DOHH2 (cell line): Measurements from ENCODE around the gene TPO.

ENCODE experiments used
- H3F3A ChIP-seq: fragments of 200-600 bp; sonication (generic), shearing (Covaris generic); 2 replicates; pipeline ENCODE4 v1.6.0; 2016; ENCODE audit warnings: antibody characterized with exemption, mild to moderate bottlenecking; ENCODE audit not compliant: control insufficient read depth, insufficient read depth
- H3K27ac ChIP-seq: fragments of 200-600 bp; sonication (generic); 2 replicates; pipeline ENCODE4 v1.5.1; 2014; ENCODE audit warnings: low read depth, mild to moderate bottlenecking, low read length, moderate library complexity
- H3K27me3 ChIP-seq: fragments of 200-600 bp; sonication (generic); 2 replicates; pipeline ENCODE4 v1.6.1; 2014; ENCODE audit warnings: mild to moderate bottlenecking, low read length, mixed read lengths; ENCODE audit not compliant: control insufficient read depth
- H3K36me3 ChIP-seq: fragments of 200-600 bp; sonication (generic); 2 replicates; pipeline ENCODE4 v1.6.1; 2014; ENCODE audit warnings: mild to moderate bottlenecking, low read length, moderate library complexity, mixed read lengths; ENCODE audit not compliant: control insufficient read depth
- H3K4me1 ChIP-seq: fragments of 200-600 bp; sonication (generic); 2 replicates; pipeline ENCODE4 v1.6.1; 2014; ENCODE audit warnings: mild to moderate bottlenecking, low read length, mixed read lengths; ENCODE audit not compliant: control insufficient read depth
- H3K4me2 ChIP-seq: fragments of 200-600 bp; sonication (generic); 2 replicates; pipeline ENCODE4 v1.6.0; 2014; ENCODE audit warnings: mild to moderate bottlenecking, low read length, moderate library complexity
- H3K4me3 ChIP-seq: fragments of 200-600 bp; sonication (generic); 2 replicates; pipeline ENCODE4 v1.5.1; 2014; ENCODE audit warnings: mild to moderate bottlenecking, low read length, mixed read lengths
- H3K79me2 ChIP-seq: fragments of 200-600 bp; sonication (generic); 2 replicates; pipeline ENCODE4 v1.6.1; 2014; ENCODE audit warnings: mild to moderate bottlenecking, low read length, mixed read lengths; ENCODE audit not compliant: control insufficient read depth
- H3K9me2 ChIP-seq: fragments of 200-600 bp; sonication (generic); replicated peaks from 2 replicates; pipeline ENCODE4 v1.6.1; 2014; ENCODE audit warnings: mild to moderate bottlenecking, low read length, mixed read lengths; ENCODE audit not compliant: control insufficient read depth
- H3K9me3 ChIP-seq: fragments of 200-600 bp; sonication (generic); 2 replicates; pipeline ENCODE4 v1.6.1; 2014; ENCODE audit warnings: antibody characterized with exemption, low read length, mixed read lengths; ENCODE audit not compliant: control insufficient read depth, insufficient read depth
- H4K20me1 ChIP-seq: fragments of 200-600 bp; sonication (generic); 2 replicates; pipeline ENCODE4 v1.6.0; 2014; ENCODE audit warnings: low read depth, mild to moderate bottlenecking, antibody characterized with exemption, low read length, moderate library complexity; ENCODE audit not compliant: control insufficient read depth, insufficient read depth
- EZH2phosphoT487 ChIP-seq: fragments of 200-600 bp; sonication (generic); IDR thresholded peaks from 2 replicates; pipeline ENCODE4 v1.6.1; 2017; ENCODE audit warnings: borderline replicate concordance, mild to moderate bottlenecking, antibody characterized with exemption, low read length, moderate library complexity, mixed read lengths
- TF ChIP-seq, protein P1 (sequence below): fragments of 200-600 bp; sonication (generic); IDR thresholded peaks from one replicate; pipeline ENCODE4 v1.5.1; 2014; ENCODE audit warnings: antibody characterized with exemption, mild to moderate bottlenecking, low read depth, low read length; ENCODE audit not compliant: poor library complexity, severe bottlenecking

Gene TPO

DNA sequence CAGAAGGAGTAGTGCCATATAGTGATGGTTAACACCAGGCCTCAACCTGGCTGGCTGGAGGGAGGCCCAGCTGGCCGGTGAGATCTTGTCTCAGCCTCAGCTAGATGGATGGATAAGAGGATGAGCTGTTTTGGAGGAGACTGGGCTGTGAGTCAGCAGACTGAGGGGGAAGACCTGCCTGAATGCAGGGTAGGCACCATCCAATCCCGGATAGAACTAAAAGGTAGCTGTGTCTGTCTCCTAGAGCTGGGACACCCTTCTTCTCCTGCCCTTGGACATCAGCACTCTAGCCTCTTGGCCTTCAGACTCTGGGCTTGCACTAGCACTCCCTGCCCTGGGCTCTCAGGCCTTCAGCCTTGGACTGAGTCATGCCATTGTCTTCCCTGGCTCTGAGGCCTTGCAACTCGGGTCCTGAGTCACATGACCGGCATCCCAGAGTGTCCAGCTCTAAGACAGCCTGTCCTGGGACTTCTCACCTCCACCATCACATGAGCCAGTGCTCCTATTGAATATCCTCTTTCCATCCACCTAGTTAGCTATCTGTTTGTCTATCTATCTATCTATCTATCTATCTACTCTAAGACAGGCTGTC lies 131.3 kb downstream of the TPO start:
- Histone ChIP-seq H3K4me3 (no peak overlapping the region), H3K79me2 (no peaks in the 10 kb centered on the region), H3K9me2 (no peaks in the 10 kb centered on the region), H3K4me1 (no peaks in the 10 kb centered on the region), H3K36me3 (no peaks in the 10 kb centered on the region), H3K27me3 (no peaks in the 10 kb centered on the region), H3K27ac (no peak overlapping the region), H3F3A (no peaks in the 10 kb centered on the region), H4K20me1 (no peaks in the 10 kb centered on the region), H3K4me2 (no peak overlapping the region), H3K9me3 (no peaks in the 10 kb centered on the region)
- TF ChIP-seq, protein P1, sequence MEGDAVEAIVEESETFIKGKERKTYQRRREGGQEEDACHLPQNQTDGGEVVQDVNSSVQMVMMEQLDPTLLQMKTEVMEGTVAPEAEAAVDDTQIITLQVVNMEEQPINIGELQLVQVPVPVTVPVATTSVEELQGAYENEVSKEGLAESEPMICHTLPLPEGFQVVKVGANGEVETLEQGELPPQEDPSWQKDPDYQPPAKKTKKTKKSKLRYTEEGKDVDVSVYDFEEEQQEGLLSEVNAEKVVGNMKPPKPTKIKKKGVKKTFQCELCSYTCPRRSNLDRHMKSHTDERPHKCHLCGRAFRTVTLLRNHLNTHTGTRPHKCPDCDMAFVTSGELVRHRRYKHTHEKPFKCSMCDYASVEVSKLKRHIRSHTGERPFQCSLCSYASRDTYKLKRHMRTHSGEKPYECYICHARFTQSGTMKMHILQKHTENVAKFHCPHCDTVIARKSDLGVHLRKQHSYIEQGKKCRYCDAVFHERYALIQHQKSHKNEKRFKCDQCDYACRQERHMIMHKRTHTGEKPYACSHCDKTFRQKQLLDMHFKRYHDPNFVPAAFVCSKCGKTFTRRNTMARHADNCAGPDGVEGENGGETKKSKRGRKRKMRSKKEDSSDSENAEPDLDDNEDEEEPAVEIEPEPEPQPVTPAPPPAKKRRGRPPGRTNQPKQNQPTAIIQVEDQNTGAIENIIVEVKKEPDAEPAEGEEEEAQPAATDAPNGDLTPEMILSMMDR = no peak
- TF ChIP-seq EZH2phosphoT487 = no peak

DNA sequence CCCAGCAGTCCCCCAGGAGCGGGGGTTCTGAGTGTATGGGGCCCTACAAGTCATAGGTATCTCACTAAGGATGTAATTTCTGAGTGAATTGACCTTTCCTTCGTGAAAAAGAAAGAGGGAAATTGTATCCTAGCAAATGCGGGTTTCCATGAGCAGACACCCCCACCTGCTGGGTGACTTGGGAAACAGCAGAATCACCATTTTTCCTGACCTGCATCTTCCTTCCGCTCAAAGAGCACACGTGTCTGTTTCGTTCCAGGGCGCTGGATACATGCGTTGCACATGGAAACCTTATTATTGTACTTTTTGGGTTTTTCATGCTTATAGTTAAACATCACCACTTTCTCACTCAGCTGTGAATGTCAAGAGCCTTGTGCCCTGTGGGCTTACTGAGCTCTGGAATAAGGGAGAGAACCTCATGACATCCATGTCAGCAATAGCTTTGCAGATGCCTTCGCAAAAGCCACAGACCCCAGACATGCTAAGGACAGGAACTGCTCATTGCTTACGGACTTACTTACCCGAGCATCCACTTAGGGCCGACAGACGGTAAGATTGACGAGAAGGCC lies 132.8 kb downstream of the TPO start:
- Histone ChIP-seq H3K36me3 (no peaks in the 10 kb centered on the region), H4K20me1 (no peaks in the 10 kb centered on the region), H3K9me2 (no peaks in the 10 kb centered on the region), H3K4me3 (no peak overlapping the region), H3K27ac (no peak overlapping the region), H3K9me3 (no peaks in the 10 kb centered on the region), H3F3A (no peaks in the 10 kb centered on the region), H3K4me1 (no peaks in the 10 kb centered on the region), H3K79me2 (no peaks in the 10 kb centered on the region), H3K27me3 (no peaks in the 10 kb centered on the region), H3K4me2 (no peak overlapping the region)
- TF ChIP-seq, protein P1 = peak; percentile 61
- TF ChIP-seq EZH2phosphoT487 = no peak

DNA sequence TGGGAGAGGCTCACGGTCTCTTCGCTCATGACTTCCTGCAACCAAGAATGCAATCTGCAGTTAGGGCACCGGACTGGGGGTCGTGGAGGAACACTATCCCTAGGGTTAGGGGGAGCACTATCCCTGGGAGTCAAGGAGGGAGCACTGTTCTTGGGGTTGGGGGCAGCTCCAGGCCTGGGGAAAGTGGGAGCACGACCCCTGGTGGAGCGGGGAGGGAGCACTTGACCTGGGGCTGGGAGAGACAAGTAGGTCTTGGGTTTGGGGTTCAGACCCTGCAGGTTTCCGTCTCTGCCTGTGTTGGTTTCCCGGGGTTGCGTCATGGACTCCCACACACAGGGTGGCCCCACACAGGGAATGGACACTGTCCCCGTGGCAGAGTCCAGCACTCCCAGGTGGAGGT lies 133.6 kb downstream of the TPO start:
- Histone ChIP-seq H3K36me3 (no peaks in the 10 kb centered on the region), H3K27ac (no peak overlapping the region), H3K4me1 (no peaks in the 10 kb centered on the region), H3K27me3 (no peaks in the 10 kb centered on the region), H3K79me2 (no peaks in the 10 kb centered on the region), H3K9me2 (no peaks in the 10 kb centered on the region), H4K20me1 (no peaks in the 10 kb centered on the region), H3K9me3 (no peaks in the 10 kb centered on the region), H3K4me2 (no peak overlapping the region), H3K4me3 (no peak overlapping the region), H3F3A (no peaks in the 10 kb centered on the region)
- no peak for TF ChIP-seq EZH2phosphoT487
- TF ChIP-seq, protein P1 = no peak
